Neural progenitor cell (in vitro differentiated cells): ENCODE data around the gene HERC3. TPM values are rescaled to one million over a fixed set of nuclear protein-coding genes. Genes with fewer than 3 reads are reported as not detected.

Experiments
- DNase-seq: peaks from one replicate; pipeline ENCODE4 v3.0.0-alpha.2; 2016; ENCODE audit warnings: low spot score
- H2AFZ ChIP-seq: fragments of 200-600 bp; sonication (generic); replicated peaks from 2 replicates; pipeline ENCODE4 v1.6.1; 2016; ENCODE audit warnings: antibody characterized with exemption
- H3F3A ChIP-seq: fragments of 200-600 bp; sonication (generic); 2 replicates; pipeline ENCODE4 v1.6.1; 2016; ENCODE audit warnings: antibody characterized with exemption, low read depth
- H3K27ac ChIP-seq: fragments of 200-600 bp; sonication (generic); 2 replicates; pipeline ENCODE4 v1.5.1; 2016; ENCODE audit warnings: mild to moderate bottlenecking
- H3K27me3 ChIP-seq: fragments of 200-600 bp; sonication (generic); 2 replicates; pipeline ENCODE4 v1.6.1; 2016; ENCODE audit warnings: mild to moderate bottlenecking, moderate library complexity
- H3K36me3 ChIP-seq: fragments of 200-600 bp; sonication (generic); 2 replicates; pipeline ENCODE4 v1.5.1; 2016
- H3K4me1 ChIP-seq: fragments of 200-600 bp; sonication (generic); 2 replicates; pipeline ENCODE4 v1.6.1; 2016; ENCODE audit warnings: mixed run types
- H3K4me2 ChIP-seq: fragments of 200-600 bp; sonication (generic); 2 replicates; pipeline ENCODE4 v1.6.1; 2016
- H3K4me3 ChIP-seq: fragments of 200-600 bp; sonication (generic); 2 replicates; pipeline ENCODE4 v1.5.1; 2016
- H3K79me2 ChIP-seq: fragments of 200-600 bp; sonication (generic); 2 replicates; pipeline ENCODE4 v1.6.1; 2016; ENCODE audit warnings: low read depth
- H3K9ac ChIP-seq: fragments of 200-600 bp; sonication (generic); 2 replicates; pipeline ENCODE4 v1.6.1; 2016
- H3K9me3 ChIP-seq: fragments of 200-600 bp; sonication (generic); 2 replicates; pipeline ENCODE4 v1.5.1; 2016; ENCODE audit warnings: low read depth
- H4K20me1 ChIP-seq: fragments of 200-600 bp; sonication (generic); 2 replicates; pipeline ENCODE4 v1.6.1; 2016; ENCODE audit warnings: low read depth
- H3K27ac Mint-ChIP-seq: 3 replicates; pipeline ENCODE4 v1.8.0; 2021; ENCODE audit warnings: mixed read lengths
- H3K27me3 Mint-ChIP-seq: 2 replicates; pipeline ENCODE4 v1.8.0; 2022; ENCODE audit warnings: low read depth, mild to moderate bottlenecking, inconsistent platforms, moderate library complexity, mixed read lengths; ENCODE audit not compliant: insufficient read depth
- H3K36me3 Mint-ChIP-seq: 3 replicates; pipeline ENCODE4 v1.8.0; 2021; ENCODE audit warnings: mixed read lengths
- H3K4me1 Mint-ChIP-seq: 3 replicates; pipeline ENCODE4 v1.8.0; 2021; ENCODE audit warnings: mixed read lengths
- H3K4me3 Mint-ChIP-seq: 3 replicates; pipeline ENCODE4 v1.8.0; 2021; ENCODE audit warnings: mild to moderate bottlenecking, moderate library complexity, mixed read lengths
- H3K9me3 Mint-ChIP-seq: 3 replicates; pipeline ENCODE4 v1.8.0; 2020; ENCODE audit warnings: mixed read lengths
- CTCF ChIP-seq: fragments of 200-600 bp; sonication (generic); IDR thresholded peaks from 2 replicates; pipeline ENCODE4 v1.5.1; 2017; ENCODE audit warnings: antibody characterized with exemption, mild to moderate bottlenecking
- EZH2 ChIP-seq: fragments of 200-600 bp; sonication (generic); IDR thresholded peaks from 2 replicates; pipeline ENCODE4 v1.6.1; 2017; ENCODE audit warnings: antibody characterized with exemption, mild to moderate bottlenecking, moderate library complexity
- EZH2phosphoT487 ChIP-seq: fragments of 200-600 bp; sonication (generic); IDR thresholded peaks from 2 replicates; pipeline ENCODE4 v1.6.1; 2017; ENCODE audit warnings: antibody characterized with exemption
- total RNA-seq: library from RNA; depleted of rRNA; stranded (reverse); fragments of >200 nt; gene quantifications from 2 replicates; pipeline ENCODE4 v1.2.3, GENCODE V29; 2015; ENCODE audit warnings: low replicate concordance

Gene HERC3
- total RNA-seq, 1 donor from 2014 or later, result 4.1 TPM

- DNase-seq, result no peak
- H3K9ac ChIP-seq, result no peak overlapping the region
- peaks cover 2% of the 10 kb centered on the region for H3K27me3 Mint-ChIP-seq
- H3K27ac ChIP-seq, result no peak overlapping the region
- H3K4me3 Mint-ChIP-seq, result no peak overlapping the region
- H3K9me3 Mint-ChIP-seq, result no peaks in the 10 kb centered on the region
- no peak overlapping the region for H3K4me2 ChIP-seq
- H3K36me3 ChIP-seq, result no peaks in the 10 kb centered on the region
- no peak overlapping the region for H3K27ac Mint-ChIP-seq
- H3K4me1 Mint-ChIP-seq, result no peaks in the 10 kb centered on the region
- no peaks in the 10 kb centered on the region for H3F3A ChIP-seq
- H3K4me3 ChIP-seq, result no peak overlapping the region
- no peaks in the 10 kb centered on the region for H3K9me3 ChIP-seq
- peaks cover 15% of the 10 kb centered on the region for H3K36me3 Mint-ChIP-seq
- TF ChIP-seq EZH2phosphoT487 (no peak), CTCF (no peak), EZH2 (no peak)
- H2AFZ ChIP-seq, result no peak overlapping the region
- no peaks in the 10 kb centered on the region for H4K20me1 ChIP-seq
- H3K27me3 ChIP-seq, result no peaks in the 10 kb centered on the region
- peaks cover 1% of the 10 kb centered on the region for H3K4me1 ChIP-seq
- no peaks in the 10 kb centered on the region for H3K79me2 ChIP-seq
Observed at GRCh38 chr4:88729146-88729760, 137.0 kb downstream of the HERC3 start.

- no peaks in the 10 kb centered on the region for H3K9me3 ChIP-seq
- no peaks in the 10 kb centered on the region for H3F3A ChIP-seq
- H3K36me3 Mint-ChIP-seq, result peaks cover 15% of the 10 kb centered on the region
- H3K27ac ChIP-seq, result no peak overlapping the region
- H3K4me1 ChIP-seq, result no peaks in the 10 kb centered on the region
- DNase-seq, result no peak
- no peak overlapping the region for H2AFZ ChIP-seq
- H3K4me3 Mint-ChIP-seq, result no peak overlapping the region
- H4K20me1 ChIP-seq, result no peaks in the 10 kb centered on the region
- H3K9me3 Mint-ChIP-seq, result no peaks in the 10 kb centered on the region
- no peaks in the 10 kb centered on the region for H3K79me2 ChIP-seq
- no peaks in the 10 kb centered on the region for H3K36me3 ChIP-seq
- TF ChIP-seq EZH2phosphoT487 (no peak), CTCF (no peak), EZH2 (no peak)
- H3K4me3 ChIP-seq, result no peak overlapping the region
- H3K9ac ChIP-seq, result no peak overlapping the region
- H3K27ac Mint-ChIP-seq, result no peak overlapping the region
- H3K4me1 Mint-ChIP-seq, result no peaks in the 10 kb centered on the region
- peaks cover 2% of the 10 kb centered on the region for H3K27me3 Mint-ChIP-seq
- H3K4me2 ChIP-seq, result no peak overlapping the region
- H3K27me3 ChIP-seq, result no peaks in the 10 kb centered on the region
Observed at GRCh38 chr4:88730811-88731210, 138.5 kb downstream of the HERC3 start.

GRCh38 chr4:88731381-88731780 lies 139.1 kb downstream of the HERC3 start:
- no peaks in the 10 kb centered on the region for H4K20me1 ChIP-seq
- no peak overlapping the region for H3K9ac ChIP-seq
- TF ChIP-seq EZH2 (no peak), EZH2phosphoT487 (no peak), CTCF (no peak)
- peaks cover 2% of the 10 kb centered on the region for H3K27me3 Mint-ChIP-seq
- H3K36me3 ChIP-seq, result no peaks in the 10 kb centered on the region
- no peaks in the 10 kb centered on the region for H3K9me3 Mint-ChIP-seq
- no peak overlapping the region for H3K4me3 ChIP-seq
- H3K4me1 Mint-ChIP-seq, result no peaks in the 10 kb centered on the region
- no peaks in the 10 kb centered on the region for H3K27me3 ChIP-seq
- H3K79me2 ChIP-seq, result no peaks in the 10 kb centered on the region
- no peak overlapping the region for H3K27ac Mint-ChIP-seq
- no peak overlapping the region for H3K27ac ChIP-seq
- H2AFZ ChIP-seq, result no peak overlapping the region
- H3K9me3 ChIP-seq, result no peaks in the 10 kb centered on the region
- H3K36me3 Mint-ChIP-seq, result peaks cover 15% of the 10 kb centered on the region
- H3K4me1 ChIP-seq, result no peaks in the 10 kb centered on the region
- H3K4me2 ChIP-seq, result no peak overlapping the region
- DNase-seq, result no peak
- no peak overlapping the region for H3K4me3 Mint-ChIP-seq
- H3F3A ChIP-seq, result no peaks in the 10 kb centered on the region
